ENCODE results near the gene SCN4B. TPM values are rescaled to one million over a fixed set of nuclear protein-coding genes. Genes with fewer than 3 reads are reported as not detected.
A peak's percentile ranks its signal among the peaks of the same experiment; 100 is the strongest.

SCN4B gene
- total and polyA plus RNA-seq, 2 of the 4 experiments (the other 2 are of a cell fraction): 0.18 to 0.44 TPM

DNA sequence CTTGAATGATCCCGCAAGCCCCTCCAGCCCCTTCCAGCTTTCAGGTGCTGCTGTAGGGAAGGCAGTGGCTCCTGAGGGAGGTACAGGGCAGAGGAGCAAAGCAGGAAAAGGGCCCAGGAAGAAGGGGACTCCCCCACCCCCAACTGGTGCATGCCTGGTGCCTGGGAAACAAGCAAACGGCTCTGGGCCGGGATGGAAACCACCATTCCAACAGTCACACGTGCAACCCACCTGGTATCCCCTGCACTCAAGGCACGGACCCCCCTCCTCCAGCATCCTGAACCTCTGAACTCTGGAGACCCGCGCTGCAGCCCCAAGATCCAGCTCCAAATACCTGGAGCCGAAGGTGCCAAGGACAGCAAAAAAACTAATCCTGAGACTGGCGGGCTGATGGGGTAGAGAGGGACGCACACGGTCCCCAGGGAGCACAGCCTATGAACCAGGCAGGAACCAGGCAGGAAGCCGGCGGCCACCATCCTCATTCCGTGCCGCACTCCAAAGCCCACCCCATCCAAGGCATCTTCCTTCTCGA is 537 bp downstream of the SCN4B start:
- Histone ChIP-seq H2AFZ (replicated peaks; ENCODE audit: low read length, poor library complexity) (peak overlapping the region; percentile 78), H2BK15ac (ENCODE audit: low read depth, low read length) (no peak overlapping the region), H2BK5ac (ENCODE audit: low read depth, low read length, poor library complexity, severe bottlenecking) (no peak overlapping the region), H2AK5ac (ENCODE audit: low read depth, low read length) (no peak overlapping the region), H3K9me3 (ENCODE audit: control insufficient read depth, insufficient read depth, low read length) (no peaks in the 10 kb centered on the region), H4K91ac (ENCODE audit: insufficient read depth, low read depth, low read length) (no peak overlapping the region), H3K14ac (replicated peaks; ENCODE audit: low read depth, low read length) (no peak overlapping the region), H3K27me3 (ENCODE audit: control insufficient read depth, insufficient read depth, low read length) (peaks cover 74% of the 10 kb centered on the region), H3K9me1 (ENCODE audit: insufficient read depth, low read length) (no peaks in the 10 kb centered on the region), H3K4me2 (ENCODE audit: low read depth, low read length) (peak overlapping the region; percentile 93; the same call in 1 of the 2 replicates), H3K9ac (ENCODE audit: low read depth, low read length) (0 out of 2 replicates have a peak overlapping the region, but pooled peaks have one; percentile 12), H3K18ac (ENCODE audit: low read depth, low read length) (no peak overlapping the region), H3K4me1 (ENCODE audit: control insufficient read depth, insufficient read depth, low read length) (no peaks in the 10 kb centered on the region; the same call in 1 of the 2 replicates), H3K4me3 (ENCODE audit: insufficient read depth, low read depth, low read length) (peak overlapping the region; percentile 39), H3K79me1 (ENCODE audit: low read depth in 1 of 2, low read length in 2 of 2) (no peaks in the 10 kb centered on the region), H2AK9ac (replicated peaks; ENCODE audit: low read depth, low read length, poor library complexity) (no peak overlapping the region), H2BK120ac (ENCODE audit: low read depth, low read length) (no peak overlapping the region), H3K23ac (ENCODE audit: low read depth, low read length) (no peak overlapping the region), H3K56ac (ENCODE audit: extremely low read depth, insufficient read depth, low read length) (no peak overlapping the region), H2BK20ac (ENCODE audit: low read depth, low read length) (no peak overlapping the region), H4K8ac (ENCODE audit: low read depth in 2 of 2, low read length in 2 of 2) (no peak overlapping the region), H3K36me3 (ENCODE audit: control insufficient read depth, insufficient read depth, low read length) (no peaks in the 10 kb centered on the region), H4K20me1 (ENCODE audit: insufficient read depth, low read length) (no peaks in the 10 kb centered on the region), H4K5ac (ENCODE audit: low read depth, low read length) (no peak overlapping the region), H3K27ac (ENCODE audit: insufficient read depth, low read length) (no peak overlapping the region), H3K4ac (ENCODE audit: low read depth, low read length) (no peak overlapping the region)
- ATAC-seq (ENCODE audit: low read depth): no peak
- intact Hi-C loops (cut with micrococcal nuclease) (no loop called here), in situ Hi-C loops (cut with MboI; ENCODE audit: low sequenced_read_pairs) (no loop called here), dilution Hi-C loops (cut with HindIII; ENCODE audit: low sequenced_read_pairs, unreplicated experiment) (no loop called here)
- no CpG with 5 or more reads among the region's 16 CpGs for WGBS, 2 experiments (ENCODE audit: extremely low coverage in 2 of 2, insufficient read length in 1 of 2)
- no peak for DNase-seq
- no TSS peak for BruUV-seq (replicated peaks)
- ChIA-PET POLR2A (ENCODE audit: unreplicated experiment) (interaction anchor here (0.6 kb wide), 1 partner anchor 480 kb away, joined by 13 read pairs; no protein-coding TSS in a partner anchor), CTCF (no interaction called here)
- TF ChIP-seq, protein P1, sequence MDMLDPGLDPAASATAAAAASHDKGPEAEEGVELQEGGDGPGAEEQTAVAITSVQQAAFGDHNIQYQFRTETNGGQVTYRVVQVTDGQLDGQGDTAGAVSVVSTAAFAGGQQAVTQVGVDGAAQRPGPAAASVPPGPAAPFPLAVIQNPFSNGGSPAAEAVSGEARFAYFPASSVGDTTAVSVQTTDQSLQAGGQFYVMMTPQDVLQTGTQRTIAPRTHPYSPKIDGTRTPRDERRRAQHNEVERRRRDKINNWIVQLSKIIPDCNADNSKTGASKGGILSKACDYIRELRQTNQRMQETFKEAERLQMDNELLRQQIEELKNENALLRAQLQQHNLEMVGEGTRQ (IDR thresholded peaks at IDR 0.05; ENCODE audit: low read depth, low read length): no peak
- TF ChIP-seq, protein P2, sequence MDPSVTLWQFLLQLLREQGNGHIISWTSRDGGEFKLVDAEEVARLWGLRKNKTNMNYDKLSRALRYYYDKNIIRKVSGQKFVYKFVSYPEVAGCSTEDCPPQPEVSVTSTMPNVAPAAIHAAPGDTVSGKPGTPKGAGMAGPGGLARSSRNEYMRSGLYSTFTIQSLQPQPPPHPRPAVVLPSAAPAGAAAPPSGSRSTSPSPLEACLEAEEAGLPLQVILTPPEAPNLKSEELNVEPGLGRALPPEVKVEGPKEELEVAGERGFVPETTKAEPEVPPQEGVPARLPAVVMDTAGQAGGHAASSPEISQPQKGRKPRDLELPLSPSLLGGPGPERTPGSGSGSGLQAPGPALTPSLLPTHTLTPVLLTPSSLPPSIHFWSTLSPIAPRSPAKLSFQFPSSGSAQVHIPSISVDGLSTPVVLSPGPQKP (IDR thresholded peaks at IDR 0.05; ENCODE audit: borderline replicate concordance, low read depth, low read length): no peak
- TF ChIP-seq BHLHE40 (IDR thresholded peaks at IDR 0.05; ENCODE audit: low read depth, low read length): no peak
- TF ChIP-seq, protein P3, sequence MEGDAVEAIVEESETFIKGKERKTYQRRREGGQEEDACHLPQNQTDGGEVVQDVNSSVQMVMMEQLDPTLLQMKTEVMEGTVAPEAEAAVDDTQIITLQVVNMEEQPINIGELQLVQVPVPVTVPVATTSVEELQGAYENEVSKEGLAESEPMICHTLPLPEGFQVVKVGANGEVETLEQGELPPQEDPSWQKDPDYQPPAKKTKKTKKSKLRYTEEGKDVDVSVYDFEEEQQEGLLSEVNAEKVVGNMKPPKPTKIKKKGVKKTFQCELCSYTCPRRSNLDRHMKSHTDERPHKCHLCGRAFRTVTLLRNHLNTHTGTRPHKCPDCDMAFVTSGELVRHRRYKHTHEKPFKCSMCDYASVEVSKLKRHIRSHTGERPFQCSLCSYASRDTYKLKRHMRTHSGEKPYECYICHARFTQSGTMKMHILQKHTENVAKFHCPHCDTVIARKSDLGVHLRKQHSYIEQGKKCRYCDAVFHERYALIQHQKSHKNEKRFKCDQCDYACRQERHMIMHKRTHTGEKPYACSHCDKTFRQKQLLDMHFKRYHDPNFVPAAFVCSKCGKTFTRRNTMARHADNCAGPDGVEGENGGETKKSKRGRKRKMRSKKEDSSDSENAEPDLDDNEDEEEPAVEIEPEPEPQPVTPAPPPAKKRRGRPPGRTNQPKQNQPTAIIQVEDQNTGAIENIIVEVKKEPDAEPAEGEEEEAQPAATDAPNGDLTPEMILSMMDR (conservative IDR thresholded peaks at IDR 0.05; ENCODE audit: low read depth, low read length): no peak
- TF ChIP-seq SMC3 (IDR thresholded peaks at IDR 0.05; ENCODE audit: low read depth, low read length): no peak
- TF ChIP-seq NFE2L2 (IDR thresholded peaks at IDR 0.05; ENCODE audit: low read depth, low read length): no peak
- TF ChIP-seq MAFK (IDR thresholded peaks at IDR 0.05; ENCODE audit: low read depth, low read length): no peak
- TF ChIP-seq RCOR1 (IDR thresholded peaks at IDR 0.05; ENCODE audit: insufficient replicate concordance, low read length): no peak
- TF ChIP-seq RFX5 (IDR thresholded peaks at IDR 0.05; ENCODE audit: low read depth, low read length): no peak
- no peak for TF ChIP-seq POLR2A (IDR thresholded peaks at IDR 0.05; ENCODE audit: low read depth, low read length)
- no peak for TF ChIP-seq CEBPB (IDR thresholded peaks at IDR 0.05; ENCODE audit: low read depth, low read length)
- no peak for TF ChIP-seq MXI1 (IDR thresholded peaks at IDR 0.05; ENCODE audit: borderline replicate concordance, low read depth, low read length)
- TF ChIP-seq FOS (IDR thresholded peaks at IDR 0.05; ENCODE audit: low read depth, low read length): no peak
- TF ChIP-seq RAD21 (IDR thresholded peaks at IDR 0.05; ENCODE audit: low read length): no peak
